ENCODE data around the gene MED13L.
"Not testable (repeated sequence)": the region's sequence is repeated elsewhere in the genome, so short reads cannot be mapped to it uniquely, and the experiment has no call there.

The MED13L gene

DNA sequence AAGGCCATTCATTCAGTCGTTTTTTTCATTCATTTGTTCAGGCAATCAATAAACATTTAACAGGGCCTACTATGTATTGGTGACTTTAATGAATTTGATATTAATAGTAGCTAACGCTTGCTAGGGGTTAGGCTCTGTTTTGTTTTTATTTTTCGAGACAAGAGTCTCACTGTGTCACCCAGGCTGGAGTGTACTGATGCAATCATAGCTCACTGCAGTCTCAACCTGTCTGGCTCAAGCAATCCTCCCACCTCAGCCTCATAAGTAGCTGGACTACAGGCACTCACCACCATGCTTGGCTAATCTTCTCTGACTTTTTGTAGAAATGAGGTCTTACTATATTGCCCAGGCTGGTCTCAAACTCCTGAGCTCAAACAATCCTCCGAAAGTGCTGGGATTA is 25.6 kb upstream of the MED13L start:
- no peak for DNase-seq (ENCODE audit: low spot score)

DNA sequence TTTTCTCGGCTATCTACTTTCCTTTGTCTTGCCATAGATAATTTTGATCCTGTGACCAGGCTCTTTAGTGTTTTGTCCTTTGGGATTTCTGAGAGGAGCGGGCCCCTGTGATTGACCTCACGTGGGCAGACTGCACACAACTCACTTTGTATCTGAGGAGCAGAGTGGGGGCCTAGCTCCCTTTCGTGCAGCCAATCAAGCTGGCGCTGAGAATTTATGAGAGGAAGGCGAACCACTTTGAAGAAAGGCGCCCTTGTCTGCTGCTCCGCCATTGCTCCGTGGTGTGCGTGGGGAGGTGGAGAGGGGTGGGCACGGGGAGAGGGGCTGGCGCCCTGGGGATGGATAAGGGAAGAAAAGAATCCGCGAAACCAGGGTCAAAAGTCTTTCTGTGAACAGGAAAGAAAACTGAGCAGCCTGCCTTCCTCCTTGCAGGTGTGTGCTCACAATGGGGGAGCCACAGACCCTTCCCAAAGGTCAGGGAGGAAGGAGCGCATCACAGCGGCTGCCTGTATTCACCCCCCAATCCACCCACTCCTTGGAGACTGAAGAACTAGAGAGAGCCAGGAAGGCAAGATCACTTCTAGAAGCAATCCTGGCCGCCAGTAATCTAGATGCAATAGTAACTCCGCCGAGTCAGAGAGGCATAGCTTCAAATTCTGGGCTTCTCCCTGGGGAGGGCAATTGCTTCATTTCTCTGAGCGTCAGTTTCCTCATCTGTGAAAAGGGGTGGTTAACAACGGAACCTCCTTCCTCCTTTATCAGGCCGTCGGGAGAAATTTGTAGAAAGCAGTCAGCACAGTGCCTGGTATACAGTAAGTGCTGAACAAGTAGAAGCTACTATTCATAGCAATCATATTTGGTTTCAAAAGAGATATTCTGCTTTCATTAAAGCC is 24.9 kb upstream of the MED13L start:
- no peak for DNase-seq (ENCODE audit: low spot score)

GRCh38 chr12:116301621-116302020 is 24.1 kb upstream of the MED13L start:
- DNase-seq (ENCODE audit: low spot score), result no peak

DNA sequence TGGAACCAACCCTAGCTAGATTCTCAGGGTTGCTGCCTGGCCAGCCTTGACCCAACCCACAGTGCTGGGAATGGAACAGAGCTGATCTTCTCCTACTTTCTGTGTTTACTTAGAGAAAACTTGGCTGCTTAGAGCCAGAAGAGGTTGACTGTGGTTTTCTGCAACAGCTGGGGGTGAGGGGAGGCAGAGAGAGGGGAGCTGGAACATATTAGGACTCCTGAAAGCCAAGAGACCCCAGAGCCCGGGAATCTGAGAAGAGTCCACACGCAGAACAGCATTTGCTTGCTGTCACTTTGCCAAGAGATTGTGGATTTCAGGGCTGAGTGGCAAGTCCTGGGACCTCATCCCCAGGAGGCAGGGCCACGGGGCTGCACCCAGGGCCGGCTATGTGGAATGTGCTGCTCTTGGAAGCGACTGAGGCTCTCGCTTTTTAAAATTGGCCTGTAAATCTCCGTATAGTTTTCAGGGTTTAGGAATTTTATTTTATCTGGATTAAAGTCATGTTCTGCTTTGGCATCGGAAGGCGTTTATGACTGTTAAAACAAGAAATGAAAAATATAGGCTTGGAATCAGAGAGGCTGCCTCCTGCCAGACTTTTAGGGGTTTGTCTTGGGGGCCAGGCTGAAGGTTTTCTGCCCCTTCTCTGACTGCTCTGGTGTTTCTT is 22.3 kb upstream of the MED13L start:
- DNase-seq (ENCODE audit: low spot score), result no peak

- no peak for DNase-seq (ENCODE audit: low spot score)
These were observed 21.6 kb upstream of the MED13L start for GRCh38 chr12:116299064-116299463.

GRCh38 chr12:116298578-116298977 is 21.1 kb upstream of the MED13L start:
- DNase-seq (ENCODE audit: low spot score), result no peak

DNA sequence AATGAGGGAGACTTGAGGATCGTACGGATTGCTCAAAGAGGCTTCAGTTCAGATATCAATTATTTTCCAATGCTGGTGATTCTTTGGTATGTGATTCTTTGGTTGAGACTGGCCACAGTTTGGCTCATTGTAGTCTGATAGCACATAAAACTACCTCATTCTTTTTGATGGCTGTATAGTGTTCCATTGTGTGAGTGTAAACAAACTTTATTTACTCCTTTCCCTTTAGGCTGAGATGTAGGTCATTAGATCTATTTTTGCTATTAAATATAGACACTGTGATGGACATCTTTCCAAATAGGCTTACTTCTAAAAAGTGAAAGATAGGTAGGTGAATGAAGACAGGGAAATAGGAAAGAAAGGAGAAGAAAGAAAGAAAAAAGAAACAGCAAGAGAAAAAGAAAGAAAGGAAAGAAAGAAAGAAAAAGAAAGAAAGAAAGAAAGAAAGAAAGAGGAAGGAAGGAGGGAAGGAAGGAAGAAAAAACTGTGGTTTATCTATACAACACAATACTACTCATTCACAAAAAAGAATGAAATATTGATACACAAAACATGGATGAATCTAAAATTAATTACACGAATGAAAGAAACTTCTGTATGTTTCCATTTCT is 19.8 kb upstream of the MED13L start:
- DNase-seq (ENCODE audit: low spot score), result no peak

- no peak for DNase-seq (ENCODE audit: low spot score)
These were observed 18.1 kb upstream of the MED13L start for GRCh38 chr12:116295327-116296263.

DNA sequence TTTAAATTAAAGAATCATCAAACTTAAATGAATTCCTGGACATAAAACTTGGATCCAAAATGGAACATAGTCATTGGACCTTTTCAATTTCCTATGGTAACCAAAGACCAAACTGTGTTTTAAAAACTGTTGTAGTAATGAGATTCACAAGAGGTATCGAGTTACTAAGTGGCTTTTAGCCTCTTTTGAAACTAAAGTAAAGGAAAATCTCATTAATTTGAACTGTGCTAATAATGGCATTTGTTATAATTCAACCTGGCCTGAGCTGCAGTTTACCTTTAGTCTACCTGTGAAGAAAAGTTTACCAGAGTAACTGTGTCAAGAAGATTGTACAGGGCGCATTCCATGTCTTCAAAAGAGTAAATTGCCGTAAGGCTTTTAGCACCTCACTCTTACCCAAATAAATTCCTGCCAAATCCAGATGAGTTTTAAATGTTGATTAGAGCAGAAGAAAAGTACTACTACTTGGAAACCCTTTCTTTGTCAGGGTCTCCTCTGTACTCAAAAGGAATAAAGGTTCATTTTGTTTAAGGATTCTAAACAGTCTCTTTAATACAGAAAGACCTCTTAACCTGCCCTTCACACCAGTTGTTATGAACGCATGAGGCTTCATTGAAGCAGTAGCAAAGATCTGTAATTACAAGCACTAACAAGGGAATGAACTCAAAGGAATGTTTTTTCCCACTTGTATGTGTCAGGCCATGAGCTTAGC is 17.1 kb upstream of the MED13L start:
- no peak for DNase-seq (ENCODE audit: low spot score)

DNA sequence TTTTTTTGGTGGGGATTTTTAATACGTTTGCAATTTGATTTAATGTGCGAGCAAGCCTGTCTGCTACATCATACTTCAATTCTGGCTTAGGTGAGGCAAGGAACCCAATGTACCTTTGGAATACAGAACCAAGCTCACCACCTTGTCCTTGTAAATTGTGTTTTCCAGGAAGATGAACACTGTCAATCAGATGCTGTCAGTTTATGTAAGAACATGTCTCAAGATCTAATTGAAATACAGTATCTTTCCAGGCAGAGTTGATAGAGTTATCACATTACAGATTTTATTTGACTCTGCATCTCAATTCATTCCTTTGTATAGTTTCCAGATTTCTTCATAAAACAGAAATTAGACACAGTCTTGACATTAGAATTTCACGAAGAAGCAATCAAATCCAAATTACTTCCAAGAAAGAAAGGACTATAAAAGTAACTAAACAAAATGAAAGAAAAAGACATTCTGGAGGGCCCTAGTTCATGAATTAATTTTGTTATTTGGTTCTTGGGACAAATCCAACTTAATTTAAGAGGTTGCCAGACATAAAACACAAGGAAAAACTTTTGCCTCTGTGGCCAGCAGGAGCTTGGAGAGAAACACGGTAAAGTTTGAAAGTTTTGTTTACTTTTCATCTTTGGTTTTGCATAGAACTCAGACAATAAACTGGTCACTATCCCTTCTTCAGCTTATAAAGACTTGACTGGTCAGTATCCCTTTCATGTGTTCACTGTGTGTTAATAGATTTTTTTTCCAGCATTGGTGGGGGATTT is 16.4 kb upstream of the MED13L start:
- no peak for DNase-seq (ENCODE audit: low spot score)

- DNase-seq (ENCODE audit: low spot score), result no peak
These were observed 13.7 kb upstream of the MED13L start for GRCh38 chr12:116291218-116291617.

- no peak for DNase-seq (ENCODE audit: low spot score)
These were observed 11.2 kb upstream of the MED13L start for GRCh38 chr12:116288735-116289134.

GRCh38 chr12:116287842-116288301 is 10.4 kb upstream of the MED13L start:
- DNase-seq (ENCODE audit: low spot score), result peak; percentile 65

DNA sequence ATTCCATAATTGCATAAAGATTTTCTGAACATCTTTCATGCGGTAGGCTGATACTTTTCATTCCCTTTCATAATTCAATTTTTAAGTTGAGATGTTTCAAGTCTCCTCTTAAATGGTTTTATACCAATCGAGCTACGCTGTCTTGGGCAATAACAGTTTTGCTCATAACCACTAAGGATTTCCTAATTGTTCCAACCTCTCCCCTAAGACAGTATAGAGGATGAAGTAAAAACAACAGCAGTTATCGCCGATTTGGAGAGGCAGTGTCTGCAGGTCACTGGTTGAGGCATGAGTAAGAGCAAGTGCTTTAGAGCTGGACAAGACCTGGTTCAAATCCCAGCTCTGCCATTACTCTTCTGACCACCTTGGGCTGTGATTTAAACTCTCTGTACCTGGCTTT is 6.9 kb upstream of the MED13L start:
- DNase-seq (ENCODE audit: low spot score), result no peak

- not testable (repeated sequence) for DNase-seq (ENCODE audit: low spot score)
These were observed 6.4 kb upstream of the MED13L start for GRCh38 chr12:116283881-116284280.

DNA sequence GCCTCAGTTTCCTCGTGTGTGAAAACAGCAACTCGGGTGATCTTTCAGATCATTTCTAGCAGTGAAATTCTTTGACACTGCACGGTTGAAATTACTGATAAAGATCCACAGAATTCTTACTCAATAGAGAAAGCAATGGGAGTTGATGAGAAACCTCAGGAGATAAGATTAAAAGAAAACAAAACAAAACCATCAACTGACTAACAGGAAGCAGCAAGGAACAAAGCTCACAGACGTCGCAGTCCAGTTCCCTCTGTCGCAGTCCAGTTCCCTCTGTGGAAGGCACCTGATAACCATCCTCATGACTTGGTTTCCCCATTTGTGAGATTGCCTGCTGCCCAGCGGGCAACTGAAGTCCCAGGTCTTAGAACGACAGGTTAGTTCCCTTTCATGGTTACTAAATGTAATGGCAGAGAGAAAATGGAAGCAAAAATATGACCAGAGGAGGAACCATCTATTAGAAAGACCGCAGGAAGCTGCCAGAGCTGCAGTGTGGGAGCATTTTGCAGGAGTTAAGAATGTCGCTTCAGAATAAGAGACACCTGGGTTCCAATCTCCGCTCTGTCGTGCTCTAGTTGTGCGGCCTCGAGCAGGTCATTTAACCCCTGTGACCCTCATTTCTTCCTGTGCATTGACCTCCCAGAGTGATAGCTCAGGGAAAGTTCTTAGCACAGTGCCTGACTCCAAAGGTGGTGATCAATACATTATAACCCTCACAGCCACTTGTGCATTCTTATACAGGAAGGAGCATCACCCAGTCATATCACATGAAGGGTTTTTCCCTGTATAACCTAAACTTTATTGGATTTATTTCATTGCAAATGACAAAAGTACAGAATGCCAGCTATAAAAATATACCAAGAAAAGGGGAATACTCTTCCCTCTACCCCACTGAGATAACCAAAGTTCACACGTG is 5.1 kb upstream of the MED13L start:
- DNase-seq (ENCODE audit: low spot score), result no peak

- DNase-seq (ENCODE audit: low spot score), result no peak
These were observed 3.2 kb upstream of the MED13L start for GRCh38 chr12:116280595-116281290.

DNA sequence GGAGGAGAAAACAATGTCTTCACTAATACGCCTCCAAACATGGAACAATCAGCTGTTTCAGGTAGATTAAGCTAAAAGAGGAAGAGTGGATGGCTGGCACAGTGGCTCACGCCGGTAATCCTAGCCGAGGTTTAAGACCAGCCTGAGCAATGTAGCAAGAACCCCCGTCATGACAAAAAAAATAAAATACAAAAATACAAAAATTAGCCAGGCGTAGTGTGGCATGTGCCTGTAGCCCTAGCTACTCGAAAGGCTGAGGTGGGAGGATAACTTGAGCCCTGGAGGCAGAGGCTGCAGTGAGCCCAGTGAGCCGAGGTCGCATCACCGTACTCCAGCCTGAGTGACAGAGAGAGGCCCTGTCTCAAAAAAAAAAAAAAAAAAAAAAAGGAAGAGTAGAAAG is 1.2 kb upstream of the MED13L start:
- no peak for DNase-seq (ENCODE audit: low spot score)

DNA sequence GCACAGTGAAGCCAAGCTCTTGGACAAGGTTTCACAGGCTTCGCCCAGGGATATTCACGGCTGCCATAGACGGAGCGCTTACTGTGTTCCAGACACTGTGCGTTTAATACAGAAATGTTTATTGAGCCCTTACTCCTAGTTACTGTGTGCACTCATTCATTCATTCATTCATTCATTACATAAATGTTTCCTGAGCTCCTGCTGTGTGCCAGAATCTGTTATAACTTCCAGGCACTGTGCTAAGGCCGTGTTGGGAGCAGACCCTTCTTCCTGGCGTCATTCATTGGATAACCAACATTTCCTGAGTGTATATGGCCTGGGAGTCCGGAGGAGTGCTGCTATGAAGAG is 760 bp upstream of the MED13L start:
- DNase-seq (ENCODE audit: low spot score), result no peak

Measured in LoVo (cell line).